GM12878 (cell line): ENCODE measurements around the gene CALN1. TPM values are rescaled to one million over a fixed set of nuclear protein-coding genes. Genes with fewer than 3 reads are reported as not detected.

Experiments used
- ATAC-seq: fragments of 200-7000 bp; cut with Tn5 transposase; 3 replicates; pipeline ENCODE4 v1.9.1; 2020; ENCODE audit warnings: mild to moderate bottlenecking, moderate library complexity
- BruUV-seq: library from RNA; stranded (reverse); fragments of 400-500 nt; replicated peaks from 2 replicates; lab custom pipeline; 2021; lab: Mats Ljungman, UMichigan
- CTCF ChIA-PET: fragments of 300-600 bp; sonication (Branson Sonifier 250); formaldehyde crosslinking; extraction: SDS; loops from one replicate; lab custom pipeline; 2021; ENCODE audit warnings: inconsistent platforms; lab: Yijun Ruan, JAX
- POLR2A ChIA-PET: fragments of 350-600 bp; formaldehyde crosslinking; extraction: SDS; loops from one replicate; lab custom pipeline; 2021; ENCODE audit warnings: inconsistent platforms; lab: Charles Lee
- RAD21 ChIA-PET: fragments of 300-600 bp; sonication (Branson Sonifier 250); formaldehyde crosslinking; loops from one replicate; lab custom pipeline; 2023; ENCODE audit warnings: antibody characterized with exemption; ENCODE audit not compliant: unreplicated experiment; lab: Charles Lee
- SMC1A ChIA-PET: fragments of 300-600 bp; sonication (Branson Sonifier 250); formaldehyde crosslinking; loops from one replicate; lab custom pipeline; 2023; ENCODE audit not compliant: unreplicated experiment, uncharacterized antibody; lab: Charles Lee
- DNase-seq: peaks from one replicate; pipeline ENCODE4 v3.0.0-alpha.2; 2011; ENCODE audit warnings: low read depth, low spot score
- FAIRE-seq: peaks from 3 replicates; lab custom pipeline; 2011; peaks lifted over from hg19 to GRCh38; lab: Jason Lieb, UNC
- H2AFZ ChIP-seq: 2 replicates; pipeline ENCODE4 v1.6.0; 2011; ENCODE audit warnings: low read depth, low read length, control low read depth; ENCODE audit not compliant: control insufficient read depth
- H3K27ac ChIP-seq: 2 replicates; pipeline ENCODE4 v1.5.1; 2011; ENCODE audit warnings: control low read depth; ENCODE audit not compliant: control insufficient read depth, insufficient read depth
- H3K27me3 ChIP-seq, 2 experiments: replicated peaks in 1 of 2; 2 replicates each; pipeline versions ENCODE4 v1.6.0 to v1.6.1; 2011; ENCODE audit warnings: low read length in 1 of 2; ENCODE audit not compliant: control insufficient read depth in 2 of 2, insufficient read depth in 2 of 2
- H3K36me3 ChIP-seq, 2 experiments: 2 replicates each; pipeline ENCODE4 v1.5.1; 2011; ENCODE audit warnings: low read length in 1 of 2; ENCODE audit not compliant: control insufficient read depth in 2 of 2, insufficient read depth in 2 of 2
- H3K4me1 ChIP-seq: 2 replicates; pipeline ENCODE4 v1.6.1; 2011; ENCODE audit warnings: mild to moderate bottlenecking, low read length, moderate library complexity, mixed read lengths; ENCODE audit not compliant: control insufficient read depth, insufficient read depth
- H3K4me2 ChIP-seq: 2 replicates; pipeline ENCODE4 v1.6.0; 2011; ENCODE audit warnings: control low read depth; ENCODE audit not compliant: control insufficient read depth, insufficient read depth
- H3K4me3 ChIP-seq: fragments of 200-600 bp; sonication (generic); 2 replicates; pipeline ENCODE4 v1.5.1; 2016
- H3K79me2 ChIP-seq: 2 replicates; pipeline ENCODE4 v1.6.0; 2011; ENCODE audit warnings: low read length; ENCODE audit not compliant: control insufficient read depth, insufficient read depth
- H3K9ac ChIP-seq: 2 replicates; pipeline ENCODE4 v1.8.0; 2011; ENCODE audit warnings: low read length, control low read depth, mixed read lengths; ENCODE audit not compliant: control insufficient read depth, insufficient read depth
- H3K9me3 ChIP-seq: replicated peaks from 3 replicates; pipeline ENCODE4 v1.5.1; 2011; ENCODE audit warnings: mild to moderate bottlenecking, low read length; ENCODE audit not compliant: control insufficient read depth, insufficient read depth
- H4K20me1 ChIP-seq: 2 replicates; pipeline ENCODE4 v1.6.0; 2011; ENCODE audit not compliant: control insufficient read depth, insufficient read depth
- CUX1 ChIP-seq: IDR thresholded peaks from 2 replicates; pipeline ENCODE4 v1.6.1; 2012; ENCODE audit warnings: improper control_type of control experiment, low read depth, low read length; ENCODE audit not compliant: insufficient replicate concordance
- EP300 ChIP-seq, 2 experiments: fragments of 150-350 bp in 1 of 2; IDR thresholded peaks; 2 replicates each; pipeline ENCODE4 v1.6.1; 2011 to 2012; ENCODE audit warnings: low read depth in 2 of 2, low read length in 2 of 2, borderline replicate concordance in 1 of 2, improper control_type of control experiment in 1 of 2, inconsistent platforms in 1 of 2; ENCODE audit not compliant: control insufficient read depth in 1 of 2
- KAT2A ChIP-seq: conservative IDR thresholded peaks from 2 replicates; pipeline ENCODE4 v1.6.1; 2011; ENCODE audit warnings: low read depth, low read length; ENCODE audit not compliant: control insufficient read depth
- SMC3 ChIP-seq: IDR thresholded peaks from 2 replicates; pipeline ENCODE4 v1.6.1; 2011; ENCODE audit warnings: low read length, improper control_type of control experiment, borderline replicate concordance
- SUZ12 ChIP-seq: fragments of 200-600 bp; sonication (generic); IDR thresholded peaks from one replicate; pipeline ENCODE4 v1.6.1; 2018; ENCODE audit warnings: antibody characterized with exemption, mild to moderate bottlenecking; ENCODE audit not compliant: unreplicated experiment
- WGBS: methylation state at CpG from one replicate; pipeline ENCODE4 v1.1.6; 2016; ENCODE audit warnings: low lambda C conversion rate; ENCODE audit not compliant: insufficient replicate concordance, insufficient coverage; ENCODE audit errors: missing lambda C conversion rate; 5-methylcytosine and 5-hydroxymethylcytosine counted together
- in situ Hi-C: fragments of 300-500 bp; cut with MboI; formaldehyde crosslinking; loops from 9 replicates; pipeline ENCODE4 v1.14.3; 2018; ENCODE audit warnings: mixed read lengths
- intact Hi-C: fragments of 100-400 bp; cut with micrococcal nuclease; formaldehyde crosslinking; loops from one replicate; pipeline ENCODE4 v1.14.2; 2022; ENCODE audit not compliant: unreplicated experiment
- polyA plus RNA-seq, 11 experiments: library from polyadenylated mRNA; depleted of rRNA in 4 of 11; unstranded in 6 of 11; stranded (reverse) in 5 of 11; fragments of >200 nt; fragmentation: Nextera tagmentation in 4 of 11; fragmentation: Illumina TruSeq in 1 of 11; extraction: Ambion mirVana in 4 of 11; extraction: Trizol in 1 of 11; gene quantifications; 1 replicate in 1 of 11; 2 replicates in 10 of 11; pipeline versions ENCODE4 v1.2.1 to v1.2.3, GENCODE V29; 2011 to 2016; ENCODE audit warnings: inconsistent platforms in 2 of 11, missing spikeins in 2 of 11, low read depth in 1 of 11
- total RNA-seq, 4 experiments: library from RNA; depleted of rRNA in 3 of 4; stranded (reverse); fragments of >200 nt in 3 of 4; fragmentation: Illumina TruSeq in 1 of 4; extraction: Trizol in 1 of 4; gene quantifications; 2 replicates each; pipeline versions ENCODE4 v1.2.1 to v1.2.3, GENCODE V29; 2013 to 2021

Gene CALN1
- total and polyA plus RNA-seq, 10 of the 15 experiments (the other 5 are each of a cell fraction or from before 2014, with no cell fraction given), result 0.48 to 15.3 (median 1.6) TPM

GRCh38 chr7:72313906-72314305 lies 98.2 kb downstream of the CALN1 start (continued):
- TF ChIP-seq CUX1 (no peak), KAT2A (no peak), SMC3 (no peak), SUZ12 (no peak)

DNA sequence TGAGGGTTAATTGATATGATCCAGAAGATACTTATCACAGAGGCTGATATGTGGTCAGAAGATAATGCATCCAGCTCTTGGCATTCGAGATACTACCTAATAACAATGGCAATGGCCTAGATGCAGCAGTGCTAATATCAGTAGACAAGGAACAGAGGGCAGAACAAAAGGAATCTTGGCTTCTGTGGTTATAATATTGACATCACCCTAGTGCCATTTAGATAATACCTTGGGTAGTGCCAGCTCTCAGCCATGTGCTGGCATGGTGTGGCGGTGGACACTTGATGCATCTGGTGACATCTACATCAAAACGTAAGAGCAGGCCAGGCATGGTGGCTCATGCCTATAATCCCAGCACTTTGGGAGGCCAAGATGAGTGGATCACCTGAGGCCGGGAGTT lies 101.8 kb downstream of the CALN1 start:
- Histone ChIP-seq H3K79me2 (no peaks in the 10 kb centered on the region), H2AFZ (no peak overlapping the region), H3K36me3 (no peaks in the 10 kb centered on the region), H3K4me2 (no peak overlapping the region), H3K27ac (no peak overlapping the region), H3K9me3 (no peaks in the 10 kb centered on the region), H3K27me3 (no peaks in the 10 kb centered on the region), H3K4me1 (no peaks in the 10 kb centered on the region), H4K20me1 (no peaks in the 10 kb centered on the region), H3K9ac (no peak overlapping the region), H3K4me3 (no peak overlapping the region)
- no peak for TF ChIP-seq EP300 (IDR thresholded peaks at IDR 0.05; ENCODE audit: borderline replicate concordance in 1 of 2, control insufficient read depth in 1 of 2, low read depth in 2 of 2, low read length in 2 of 2)
- POLR2A ChIA-PET, result no interaction called here
- no peak for FAIRE-seq
- no peak for DNase-seq
- intact Hi-C loops, result no loop called here
- in situ Hi-C loops, result no loop called here
- SMC1A ChIA-PET, result no interaction called here
- CTCF ChIA-PET, result no interaction called here
- BruUV-seq, result no TSS peak
- no peak for ATAC-seq
- 18% methylated on average over 4 of the region's 4 CpGs for WGBS
- RAD21 ChIA-PET, result no interaction called here
